Suprapubic skin (tissue), 3 donors: ENCODE results near the gene NKAIN4.

Source experiments
- CTCF ChIP-seq, 2 donors: fragments of 200-600 bp in 1 of 2; fragments of 450-650 bp in 1 of 2; sonication (generic) in 1 of 2; IDR thresholded peaks; one replicate each; pipeline ENCODE4 v1.5.1; 2016 to 2019; ENCODE audit warnings: antibody characterized with exemption in 2 of 2, mild to moderate bottlenecking in 1 of 2, moderate library complexity in 1 of 2
- POLR2A ChIP-seq, 2 donors: fragments of 450-650 bp; IDR thresholded peaks; one replicate each; pipeline ENCODE4 v1.6.1; 2017; ENCODE audit warnings: antibody characterized with exemption in 2 of 2, mild to moderate bottlenecking in 2 of 2, moderate library complexity in 2 of 2

GRCh38 chr20:63227260-63227659 is 27.0 kb downstream of the NKAIN4 start:
- no peak for TF ChIP-seq CTCF (IDR thresholded peaks at IDR 0.05)
- no peak for TF ChIP-seq POLR2A (IDR thresholded peaks at IDR 0.05)
